Endothelial cell of umbilical vein (primary cell): Measurements from ENCODE around the gene DPYD. TPM values are rescaled to one million over a fixed set of nuclear protein-coding genes. Genes with fewer than 3 reads are reported as not detected.

ENCODE experiments used
- BruUV-seq: library from RNA; stranded (reverse); fragments of 400-500 nt; replicated peaks from 2 replicates; lab custom pipeline; 2021; lab: Mats Ljungman, UMichigan
- CTCF ChIA-PET: fragments of 300-600, 350-600 bp; sonication (Branson Sonifier 250); formaldehyde crosslinking; loops from one replicate; lab custom pipeline; 2021; ENCODE audit warnings: antibody characterized with exemption, inconsistent platforms; lab: Charles Lee
- POLR2A ChIA-PET: fragments of 300-600, 350-600 bp; sonication (Branson Sonifier 250); formaldehyde crosslinking; loops from one replicate; lab custom pipeline; 2021; ENCODE audit warnings: antibody characterized with exemption, inconsistent platforms; lab: Charles Lee
- DNase-seq: peaks from one replicate; pipeline ENCODE4 v3.0.0-alpha.2; 2011; ENCODE audit warnings: low read depth, low spot score
- FAIRE-seq: peaks from 2 replicates; lab custom pipeline; 2011; peaks lifted over from hg19 to GRCh38; lab: Jason Lieb, UNC
- H2AFZ ChIP-seq: 2 replicates; pipeline ENCODE4 v1.6.0; 2012; ENCODE audit warnings: low read depth, low read length, control low read depth, inconsistent platforms
- H3K27ac ChIP-seq: 2 replicates; pipeline ENCODE4 v1.5.1; 2011; ENCODE audit warnings: low read depth, mild to moderate bottlenecking, control low read depth, low read length, moderate library complexity; ENCODE audit not compliant: insufficient read depth
- H3K27me3 ChIP-seq, 2 experiments: 2 replicates each; pipeline versions ENCODE4 v1.6.0 to v1.6.1; 2011; ENCODE audit warnings: low read length in 2 of 2, mixed read lengths in 1 of 2; ENCODE audit not compliant: control insufficient read depth in 2 of 2, insufficient read depth in 2 of 2
- H3K36me3 ChIP-seq, 2 experiments: 2 replicates in 1 of 2; 3 replicates in 1 of 2; pipeline ENCODE4 v1.5.1; 2011; ENCODE audit warnings: low read length in 2 of 2, mild to moderate bottlenecking in 1 of 2, moderate library complexity in 1 of 2; ENCODE audit not compliant: control insufficient read depth in 2 of 2, insufficient read depth in 2 of 2; ENCODE audit errors: extremely low read depth in 1 of 2
- H3K4me1 ChIP-seq: 3 replicates; pipeline ENCODE4 v1.5.1; 2011; ENCODE audit warnings: mild to moderate bottlenecking, low read length; ENCODE audit not compliant: control insufficient read depth, insufficient read depth; ENCODE audit errors: extremely low read depth
- H3K4me2 ChIP-seq: 2 replicates; pipeline ENCODE4 v1.6.1; 2011; ENCODE audit warnings: low read length, control low read depth, mixed read lengths; ENCODE audit not compliant: insufficient read depth
- H3K4me3 ChIP-seq, 3 experiments: fragments of 200-600 bp in 1 of 3; sonication (generic), shearing (Covaris generic) in 1 of 3; replicated peaks in 1 of 3; 2 replicates each; pipeline ENCODE4 v1.5.1; 2011 to 2016; ENCODE audit warnings: control low read depth in 3 of 3, low read length in 3 of 3, mild to moderate bottlenecking in 2 of 3, inconsistent platforms in 1 of 3, low read depth in 1 of 3, moderate library complexity in 1 of 3; ENCODE audit not compliant: insufficient read depth in 1 of 3
- H3K79me2 ChIP-seq: 2 replicates; pipeline ENCODE4 v1.6.0; 2012; ENCODE audit warnings: low read length, inconsistent platforms; ENCODE audit not compliant: control insufficient read depth, insufficient read depth
- H3K9ac ChIP-seq: replicated peaks from 2 replicates; pipeline ENCODE3; 2011; ENCODE audit warnings: low read length, control low read depth; ENCODE audit not compliant: insufficient read depth; ENCODE audit errors: extremely low read depth
- H3K9me1 ChIP-seq: replicated peaks from 3 replicates; pipeline ENCODE4 v1.6.0; 2011; ENCODE audit warnings: mild to moderate bottlenecking, low read length; ENCODE audit not compliant: control insufficient read depth, insufficient read depth; ENCODE audit errors: extremely low read depth
- H3K9me3 ChIP-seq: replicated peaks from 2 replicates; pipeline ENCODE4 v1.5.1; 2012; ENCODE audit warnings: low read length, inconsistent platforms; ENCODE audit not compliant: control insufficient read depth, insufficient read depth
- H4K20me1 ChIP-seq: replicated peaks from 2 replicates; pipeline ENCODE3; 2011; ENCODE audit warnings: mild to moderate bottlenecking, low read length; ENCODE audit not compliant: control insufficient read depth, insufficient read depth; ENCODE audit errors: extremely low read depth
- CTCF ChIP-seq, 2 donors: IDR thresholded peaks; 1 replicate in 1 of 2; 2 replicates in 1 of 2; pipeline ENCODE4 v1.5.1; 2011; ENCODE audit warnings: low read length in 2 of 2, mild to moderate bottlenecking in 2 of 2, moderate library complexity in 2 of 2, control low read depth in 1 of 2, inconsistent platforms in 1 of 2, low read depth in 1 of 2; ENCODE audit not compliant: insufficient read depth in 1 of 2; ENCODE audit errors: extremely low read depth in 1 of 2
- FOS ChIP-seq: IDR thresholded peaks from 2 replicates; pipeline ENCODE4 v1.6.1; 2011; ENCODE audit warnings: mild to moderate bottlenecking, low read length, moderate library complexity, borderline replicate concordance; ENCODE audit not compliant: insufficient read depth
- GATA2 ChIP-seq: IDR thresholded peaks from 2 replicates; pipeline ENCODE4 v1.7.0; 2011; ENCODE audit warnings: low read depth, mild to moderate bottlenecking, moderate library complexity, mixed read lengths, low read length; ENCODE audit not compliant: insufficient read length, insufficient read depth
- JUN ChIP-seq: IDR thresholded peaks from 2 replicates; pipeline ENCODE4 v1.6.1; 2011; ENCODE audit warnings: borderline replicate concordance, low read depth; ENCODE audit not compliant: insufficient read length, insufficient read depth
- dilution Hi-C: fragments of 300-500 bp; cut with MboI; formaldehyde crosslinking; loops from one replicate; pipeline ENCODE4 v1.15.0; 2019; ENCODE audit warnings: low sequenced_read_pairs; ENCODE audit not compliant: extremely low pct_ligation_motif_present
- intact Hi-C: fragments of 100-400 bp; cut with micrococcal nuclease; formaldehyde crosslinking; loops from one replicate; pipeline ENCODE4 v1.10.0; 2022
- polyA plus RNA-seq, 4 experiments: library from polyadenylated mRNA; depleted of rRNA in 3 of 4; stranded (reverse) in 3 of 4; unstranded in 1 of 4; fragments of >200 nt; gene quantifications; 2 replicates each; pipeline versions ENCODE4 v1.2.1 to v1.2.3, GENCODE V29; 2011 to 2012; ENCODE audit warnings: missing spikeins in 1 of 4
- total RNA-seq: library from RNA; stranded (reverse); gene quantifications from 2 replicates; pipeline ENCODE4 v1.2.3, GENCODE V29; 2021

Gene DPYD
- total and polyA plus RNA-seq, 2 donors (not counting 3 experiments of a cell fraction or from before 2014, with no cell fraction given), result 4.6 to 15.1 TPM

GRCh38 chr1:97906567-97907241, 14.1 kb downstream of the DPYD start:
- no peak overlapping the region for H3K4me3 ChIP-seq
- H4K20me1 ChIP-seq, result no peaks in the 10 kb centered on the region
- H2AFZ ChIP-seq, result peak overlapping the region; percentile 7
- H3K9me1 ChIP-seq, result no peaks in the 10 kb centered on the region
- no peaks in the 10 kb centered on the region for H3K9me3 ChIP-seq
- TSS peak; percentile 90 for BruUV-seq
- dilution Hi-C loops (no loop called here), intact Hi-C loops (loop anchor here (2.0 kb wide), 3 partner anchors 14 to 138 kb away; partner anchors contain the start of gene DPYD)
- peak; percentile 78 for FAIRE-seq
- H3K4me1 ChIP-seq, result peaks cover 43% of the 10 kb centered on the region
- CTCF ChIA-PET, result interaction anchor here (0.8 to 6.5 kb wide), 7 partner anchors 10 to 562 kb away, joined by 3 to 33 read pairs (median 6); partner anchors contain the start of gene DPYD
- H3K27me3 ChIP-seq, result no peaks in the 10 kb centered on the region
- H3K9ac ChIP-seq, result peak overlapping the region; percentile 46
- H3K27ac ChIP-seq, result peak overlapping the region; percentile 68
- POLR2A ChIA-PET, result no interaction called here
- peaks cover 8% of the 10 kb centered on the region for H3K79me2 ChIP-seq
- peak; percentile 88 for DNase-seq
- peak overlapping the region; percentile 79 for H3K4me2 ChIP-seq
- H3K36me3 ChIP-seq, result no peaks in the 10 kb centered on the region
- TF ChIP-seq JUN (peak; percentile 95), CTCF (IDR thresholded peaks at IDR 0.05; ENCODE audit: extremely low read depth in 1 of 2, insufficient read depth in 1 of 2, low read depth in 1 of 2, low read length in 2 of 2) (no peak), GATA2 (peak; percentile 44), FOS (peak; percentile 91)
